Fibroblast of skin of left quadriceps (primary cell): ENCODE data around the gene S1PR4.
"Not testable (repeated sequence)": the region's sequence is repeated elsewhere in the genome, so short reads cannot be mapped to it uniquely, and the experiment has no call there.

ENCODE experiments used
- DNase-seq, 2 experiments: peaks; one replicate each; pipeline ENCODE4 v3.0.0-alpha.2; 2013; ENCODE audit warnings: low read depth in 2 of 2

S1PR4 gene

GRCh38 chr19:3152419-3152780 is 26.2 kb upstream of the S1PR4 start:
- no peak for DNase-seq

DNA sequence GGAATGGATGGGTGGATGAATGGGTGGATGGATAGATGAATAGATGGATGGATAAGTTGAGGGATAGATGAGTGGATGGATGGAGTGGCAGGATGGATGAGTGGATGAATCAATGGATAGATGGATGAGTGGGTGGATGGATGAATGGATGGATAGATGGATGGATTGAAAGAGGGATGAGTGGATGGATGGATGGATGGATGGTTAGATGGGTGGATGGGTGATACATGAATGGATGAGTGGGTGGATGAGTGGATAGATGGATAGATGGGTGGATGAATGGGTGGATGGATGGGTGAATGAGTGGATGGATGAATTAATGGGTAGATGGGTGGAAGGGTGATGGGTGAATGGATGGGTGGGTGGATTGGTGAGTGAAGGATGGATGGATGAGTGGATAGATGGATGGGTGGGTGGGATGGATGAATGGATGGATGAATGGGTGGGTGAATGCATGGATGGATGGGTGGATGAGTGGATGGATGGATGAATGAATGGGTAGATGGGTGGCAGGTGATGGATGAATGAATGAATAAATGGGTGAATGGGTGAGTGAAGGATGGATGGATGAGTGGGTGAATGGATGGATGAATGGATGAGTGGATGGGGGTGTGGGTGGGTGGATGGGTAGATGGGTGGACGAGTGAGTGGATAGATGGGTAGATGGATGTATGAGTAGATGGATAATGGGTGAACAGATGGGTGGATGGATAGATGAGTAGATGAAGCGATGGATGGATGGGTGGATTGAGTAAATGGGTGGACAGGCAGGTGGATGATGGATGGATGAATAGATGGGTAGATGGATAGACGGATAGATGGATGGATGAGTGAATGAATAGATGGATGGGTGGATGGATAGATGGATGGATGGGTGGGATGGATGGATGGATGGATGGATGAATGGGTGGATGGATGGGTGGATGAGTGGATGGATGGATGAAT is 25.0 kb upstream of the S1PR4 start:
- no peak for DNase-seq

DNA sequence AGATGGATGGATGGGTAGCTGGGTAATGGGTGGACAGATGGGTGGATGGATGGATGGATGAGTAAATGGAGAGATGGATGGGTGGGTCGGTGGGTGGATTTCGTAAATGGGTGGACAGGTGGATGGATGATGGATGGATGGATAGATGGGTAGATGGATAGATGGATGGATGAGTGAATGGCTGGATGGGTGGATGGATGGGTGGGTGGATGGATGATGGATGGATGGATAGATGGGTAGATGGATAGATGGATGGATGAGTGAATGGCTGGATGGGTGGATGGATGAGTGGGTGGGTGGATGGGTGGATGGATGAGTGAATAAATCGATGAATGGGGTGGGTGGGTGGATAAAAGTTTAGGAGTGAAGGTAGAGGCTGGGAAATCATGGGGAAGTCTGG is 24.1 kb upstream of the S1PR4 start:
- not testable (repeated sequence) for DNase-seq

GRCh38 chr19:3154957-3155736 is 23.4 kb upstream of the S1PR4 start:
- peak; percentile 96 to 97 for DNase-seq

GRCh38 chr19:3157096-3157845 is 21.3 kb upstream of the S1PR4 start:
- DNase-seq, result no peak

DNA sequence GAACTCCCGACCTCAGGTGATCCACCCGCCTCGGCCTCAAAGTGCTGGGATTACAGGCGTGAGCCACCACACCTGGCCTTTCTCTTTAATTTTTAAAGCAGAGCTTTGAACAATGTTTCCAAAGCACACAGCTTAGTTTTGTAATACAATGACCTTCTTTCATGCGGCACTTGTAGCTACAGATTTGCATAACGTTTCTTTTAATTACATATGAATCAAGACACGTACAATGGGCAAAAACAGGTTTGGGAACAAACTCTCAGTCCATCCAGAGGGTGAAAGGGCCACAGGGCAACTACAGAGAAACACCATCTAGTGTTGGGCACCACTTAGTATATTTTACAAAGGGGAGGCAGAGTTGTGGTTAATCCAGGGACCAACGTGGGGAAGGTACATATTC is 19.0 kb upstream of the S1PR4 start:
- DNase-seq, result no peak

DNA sequence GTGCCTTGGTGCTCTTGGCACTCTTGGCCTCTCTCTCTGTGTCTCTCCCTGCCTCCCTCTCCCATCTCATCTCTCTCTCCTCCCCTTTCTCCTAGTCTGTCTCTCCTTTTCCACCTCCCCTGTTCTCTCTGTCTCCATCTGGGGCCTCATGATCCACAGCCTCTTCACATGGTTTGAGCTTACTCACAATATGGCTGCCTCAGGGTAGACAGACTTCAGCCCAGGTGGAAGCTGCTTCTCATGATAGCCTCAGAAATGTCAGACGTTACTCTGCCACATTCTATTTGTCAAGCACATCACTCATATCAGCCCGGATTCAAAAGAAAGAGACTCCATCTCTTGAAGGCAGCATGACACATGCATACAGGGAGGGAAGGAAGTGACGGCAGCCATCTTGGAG is 18.4 kb upstream of the S1PR4 start:
- no peak for DNase-seq

DNA sequence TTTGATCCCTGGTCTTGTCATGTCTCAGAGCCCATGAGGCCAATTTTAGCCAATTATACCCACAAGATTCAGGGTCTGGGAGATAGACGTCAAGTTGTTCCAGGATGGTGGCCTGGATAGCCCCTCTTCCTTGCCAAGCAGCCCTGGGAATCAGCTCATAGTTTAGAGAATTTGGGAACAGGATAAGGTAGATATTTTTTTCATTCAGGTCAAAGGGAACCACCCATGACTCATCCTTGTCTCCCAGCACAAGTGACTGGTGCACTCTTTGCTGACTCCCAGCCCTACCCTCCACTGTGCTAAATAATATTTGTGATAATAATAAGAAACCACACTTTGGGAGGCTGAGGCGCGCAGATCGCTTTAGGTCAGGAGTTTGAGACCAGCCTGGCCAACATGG is 17.1 kb upstream of the S1PR4 start:
- DNase-seq, result no peak

DNA sequence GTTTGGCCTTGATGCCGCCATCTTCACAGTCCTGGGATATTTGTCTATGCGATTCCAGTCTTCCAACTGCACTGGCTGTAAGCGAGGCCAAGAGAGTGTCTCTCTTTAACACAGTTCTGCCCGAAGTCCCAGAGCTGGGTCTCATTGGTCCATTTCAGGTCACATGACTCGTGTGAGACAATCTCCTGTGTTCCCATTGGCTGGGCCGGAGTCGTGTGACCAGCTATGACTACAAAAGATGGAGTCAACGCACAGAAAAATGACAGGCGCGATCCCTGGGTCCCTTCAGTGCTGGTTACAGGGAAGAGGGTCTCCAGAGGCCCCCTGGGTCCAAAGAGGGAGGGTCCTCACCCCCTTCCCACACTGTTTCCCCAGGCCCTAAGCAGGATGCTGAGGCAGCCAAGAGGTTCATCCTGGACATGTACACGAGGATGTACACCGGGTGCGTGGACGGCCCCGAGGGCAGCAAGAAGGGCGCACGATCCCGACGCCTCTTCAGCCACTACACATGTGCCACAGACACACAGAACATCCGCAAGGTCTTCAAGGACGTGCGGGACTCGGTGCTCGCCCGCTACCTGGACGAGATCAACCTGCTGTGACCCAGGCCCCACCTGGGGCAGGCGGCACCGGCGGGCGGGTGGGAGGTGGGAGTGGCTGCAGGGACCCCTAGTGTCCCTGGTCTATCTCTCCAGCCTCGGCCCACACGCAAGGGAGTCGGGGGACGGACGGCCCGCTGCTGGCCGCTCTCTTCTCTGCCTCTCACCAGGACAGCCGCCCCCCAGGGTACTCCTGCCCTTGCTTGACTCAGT is 15.9 kb upstream of the S1PR4 start:
- DNase-seq, result no peak

DNA sequence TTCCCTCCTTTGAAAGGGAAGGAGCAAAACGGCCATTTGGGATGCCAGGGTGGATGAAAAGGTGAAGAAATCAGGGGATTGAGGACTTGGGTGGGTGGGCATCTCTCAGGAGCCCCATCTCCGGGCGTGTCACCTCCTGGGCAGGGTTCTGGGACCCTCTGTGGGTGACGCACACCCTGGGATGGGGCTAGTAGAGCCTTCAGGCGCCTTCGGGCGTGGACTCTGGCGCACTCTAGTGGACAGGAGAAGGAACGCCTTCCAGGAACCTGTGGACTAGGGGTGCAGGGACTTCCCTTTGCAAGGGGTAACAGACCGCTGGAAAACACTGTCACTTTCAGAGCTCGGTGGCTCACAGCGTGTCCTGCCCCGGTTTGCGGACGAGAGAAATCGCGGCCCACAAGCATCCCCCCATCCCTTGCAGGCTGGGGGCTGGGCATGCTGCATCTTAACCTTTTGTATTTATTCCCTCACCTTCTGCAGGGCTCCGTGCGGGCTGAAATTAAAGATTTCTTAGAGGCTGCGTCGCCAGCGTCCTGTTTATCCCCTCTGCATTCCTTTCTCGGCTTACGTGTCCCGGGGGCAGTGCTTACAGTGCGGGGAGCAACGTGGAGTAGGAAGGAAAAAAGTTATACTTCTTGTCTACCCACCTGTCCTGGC is 15.2 kb upstream of the S1PR4 start:
- DNase-seq, result peak in 1 of 2 experiments; percentile 23

DNA sequence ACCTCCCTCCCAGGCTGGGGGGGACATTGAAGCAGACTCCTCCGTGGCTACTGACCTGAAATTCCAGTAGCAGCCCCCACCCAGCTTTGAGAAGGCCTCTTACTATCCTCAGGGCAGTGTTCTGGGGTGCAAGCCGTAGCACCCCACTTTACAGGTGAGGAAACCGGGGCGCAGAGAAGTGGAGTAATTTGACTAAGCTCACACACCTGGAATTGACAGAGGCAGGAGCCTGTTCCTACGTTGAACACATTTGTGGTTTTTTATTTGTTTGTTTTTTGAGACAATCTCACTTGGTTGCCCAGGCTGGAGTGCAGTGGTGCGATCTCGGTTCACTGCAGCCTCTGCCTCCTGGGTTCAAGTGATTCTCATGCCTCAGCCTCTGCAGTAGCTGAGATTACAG is 14.6 kb upstream of the S1PR4 start:
- no peak for DNase-seq

- no peak for DNase-seq
Observed at GRCh38 chr19:3167533-3168272, 10.9 kb upstream of the S1PR4 start.

- no peak for DNase-seq
Observed at GRCh38 chr19:3171894-3172672, 6.5 kb upstream of the S1PR4 start.

DNA sequence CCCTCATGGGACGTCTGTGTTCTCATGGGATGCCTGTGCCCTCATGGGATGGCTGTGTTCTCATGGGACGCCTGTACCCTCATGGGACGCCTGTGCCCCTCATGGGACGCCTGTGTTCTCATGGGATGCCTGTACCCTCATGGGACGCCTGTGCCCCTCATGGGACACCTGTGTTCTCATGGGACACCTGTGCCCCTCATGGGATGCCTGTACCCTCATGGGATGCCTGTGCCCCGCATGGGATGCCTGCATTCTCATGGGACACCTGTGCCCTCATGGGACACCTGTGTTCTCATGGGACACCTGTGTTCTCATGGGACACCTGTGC is 5.9 kb upstream of the S1PR4 start:
- not testable (repeated sequence) for DNase-seq

- DNase-seq, result peak; percentile 29 to 42
Observed at GRCh38 chr19:3175781-3176714, 2.5 kb upstream of the S1PR4 start.

- peak in 1 of 2 experiments; percentile 4 for DNase-seq
Observed at GRCh38 chr19:3176715-3177501, 1.7 kb upstream of the S1PR4 start.

- no peak for DNase-seq
Observed at GRCh38 chr19:3178973-3179738, 587 bp downstream of the S1PR4 start.
